Measurements from ENCODE around the gene VSNL1.

Gene VSNL1

GRCh38 chr2:17539611-17540092 lies 844 bp upstream of the VSNL1 start:
- ChIA-PET CTCF (interaction anchor here (0.6 kb wide), 1 partner anchor 925 kb away, joined by 3 read pairs; no protein-coding TSS in a partner anchor), POLR2A (no interaction called here)
- TF ChIP-seq FOXK2 (IDR thresholded peaks at IDR 0.05) (no peak), ELF4 (IDR thresholded peaks at IDR 0.05) (no peak), NFRKB (IDR thresholded peaks at IDR 0.05) (no peak), PKNOX1 (IDR thresholded peaks at IDR 0.05) (no peak), SUZ12 (IDR thresholded peaks at IDR 0.05) (no peak), SP1 (IDR thresholded peaks at IDR 0.05) (no peak), FOXA1 (IDR thresholded peaks at IDR 0.05) (no peak), L3MBTL2 (conservative IDR thresholded peaks at IDR 0.05) (no peak)
- DNase-seq (ENCODE audit: extremely low spot score), result no peak

- ChIA-PET POLR2A (interaction anchor here (0.9 kb wide), 1 partner anchor 23 kb away, joined by 4 read pairs; the partner anchor contains the start of gene RAD51AP2), CTCF (no interaction called here)
- no peak for DNase-seq (ENCODE audit: extremely low spot score)
- no peak for TF ChIP-seq HDGF (IDR thresholded peaks at IDR 0.05; ENCODE audit: borderline replicate concordance)
- TF ChIP-seq FOXK2 (IDR thresholded peaks at IDR 0.05), result no peak
- TF ChIP-seq L3MBTL2 (conservative IDR thresholded peaks at IDR 0.05), result 0 out of 2 replicates have a peak, but pooled peaks have one; percentile 4
- no peak for TF ChIP-seq LEF1 (IDR thresholded peaks at IDR 0.05; ENCODE audit: borderline replicate concordance)
Measured at GRCh38 chr2:17540813-17541530, 476 bp downstream of the VSNL1 start.

GRCh38 chr2:17541531-17541950 lies 1.0 kb downstream of the VSNL1 start:
- DNase-seq (ENCODE audit: extremely low spot score), result no peak
- TF ChIP-seq SUZ12 (IDR thresholded peaks at IDR 0.05) (no peak), BHLHE40 (IDR thresholded peaks at IDR 0.05; ENCODE audit: borderline replicate concordance) (no peak), NFRKB (IDR thresholded peaks at IDR 0.05) (no peak), L3MBTL2 (conservative IDR thresholded peaks at IDR 0.05) (no peak), SP1 (IDR thresholded peaks at IDR 0.05) (no peak), FOXK2 (IDR thresholded peaks at IDR 0.05) (no peak), CTBP1 (IDR thresholded peaks at IDR 0.05; ENCODE audit: borderline replicate concordance) (no peak), ARNT (IDR thresholded peaks at IDR 0.05) (no peak), FOXA1 (IDR thresholded peaks at IDR 0.05) (no peak), LEF1 (IDR thresholded peaks at IDR 0.05; ENCODE audit: borderline replicate concordance) (no peak), ZNF384 (IDR thresholded peaks at IDR 0.05) (no peak), ELF4 (IDR thresholded peaks at IDR 0.05) (no peak), HDGF (IDR thresholded peaks at IDR 0.05; ENCODE audit: borderline replicate concordance) (no peak), PKNOX1 (IDR thresholded peaks at IDR 0.05) (no peak), FOXM1 (IDR thresholded peaks at IDR 0.05; ENCODE audit: borderline replicate concordance) (no peak), TARDBP (IDR thresholded peaks at IDR 0.05) (no peak)
- CTCF ChIA-PET, result no interaction called here
- POLR2A ChIA-PET, result no interaction called here

- no peak for DNase-seq (ENCODE audit: extremely low spot score)
- no peak for TF ChIP-seq LEF1 (IDR thresholded peaks at IDR 0.05; ENCODE audit: borderline replicate concordance)
- TF ChIP-seq TARDBP (IDR thresholded peaks at IDR 0.05), result no peak
- TF ChIP-seq HDGF (IDR thresholded peaks at IDR 0.05; ENCODE audit: borderline replicate concordance), result no peak
- TF ChIP-seq BHLHE40 (IDR thresholded peaks at IDR 0.05; ENCODE audit: borderline replicate concordance), result no peak
- no peak for TF ChIP-seq SUZ12 (IDR thresholded peaks at IDR 0.05)
- POLR2A ChIA-PET, result no interaction called here
- CTCF ChIA-PET, result no interaction called here
Measured at GRCh38 chr2:17542471-17542870, 2.0 kb downstream of the VSNL1 start.

GRCh38 chr2:17543131-17543660 lies 2.7 kb downstream of the VSNL1 start:
- ChIA-PET CTCF (no interaction called here), POLR2A (no interaction called here)
- DNase-seq (ENCODE audit: extremely low spot score), result no peak
- TF ChIP-seq ELF4 (IDR thresholded peaks at IDR 0.05), result no peak
- TF ChIP-seq TARDBP (IDR thresholded peaks at IDR 0.05), result no peak
- no peak for TF ChIP-seq SP1 (IDR thresholded peaks at IDR 0.05)

GRCh38 chr2:17543848-17544247 lies 3.4 kb downstream of the VSNL1 start:
- ChIA-PET POLR2A (no interaction called here), CTCF (no interaction called here)
- TF ChIP-seq LEF1 (IDR thresholded peaks at IDR 0.05; ENCODE audit: borderline replicate concordance), result no peak
- no peak for TF ChIP-seq ARNT (IDR thresholded peaks at IDR 0.05)
- TF ChIP-seq ELF4 (IDR thresholded peaks at IDR 0.05), result no peak
- no peak for TF ChIP-seq FOXA1 (IDR thresholded peaks at IDR 0.05)
- no peak for TF ChIP-seq FOXM1 (IDR thresholded peaks at IDR 0.05; ENCODE audit: borderline replicate concordance)
- no peak for TF ChIP-seq TARDBP (IDR thresholded peaks at IDR 0.05)
- no peak for TF ChIP-seq L3MBTL2 (conservative IDR thresholded peaks at IDR 0.05)
- no peak for TF ChIP-seq HDGF (IDR thresholded peaks at IDR 0.05; ENCODE audit: borderline replicate concordance)
- no peak for TF ChIP-seq ZNF384 (IDR thresholded peaks at IDR 0.05)
- no peak for TF ChIP-seq CTBP1 (IDR thresholded peaks at IDR 0.05; ENCODE audit: borderline replicate concordance)
- TF ChIP-seq BHLHE40 (IDR thresholded peaks at IDR 0.05; ENCODE audit: borderline replicate concordance), result no peak
- no peak for TF ChIP-seq PKNOX1 (IDR thresholded peaks at IDR 0.05)
- no peak for TF ChIP-seq SUZ12 (IDR thresholded peaks at IDR 0.05)
- TF ChIP-seq NFRKB (IDR thresholded peaks at IDR 0.05), result no peak
- no peak for TF ChIP-seq FOXK2 (IDR thresholded peaks at IDR 0.05)
- no peak for TF ChIP-seq SP1 (IDR thresholded peaks at IDR 0.05)
- no peak for DNase-seq (ENCODE audit: extremely low spot score)
